ENCODE data around the gene STK32B.
"Not testable (repeated sequence)": the region's sequence is repeated elsewhere in the genome, so short reads cannot be mapped to it uniquely, and the experiment has no call there.

The STK32B gene

GRCh38 chr4:5030927-5031326, 20.4 kb upstream of the STK32B start:
- DNase-seq (ENCODE audit: low spot score), result no peak

- DNase-seq (ENCODE audit: low spot score), result no peak
Observed at GRCh38 chr4:5032813-5033212, 18.5 kb upstream of the STK32B start.

GRCh38 chr4:5033281-5033841, 17.9 kb upstream of the STK32B start:
- peak; percentile 8 for DNase-seq (ENCODE audit: low spot score)

GRCh38 chr4:5034206-5034605, 17.1 kb upstream of the STK32B start:
- DNase-seq (ENCODE audit: low spot score), result no peak

- no peak for DNase-seq (ENCODE audit: low spot score)
Observed at GRCh38 chr4:5036239-5036638, 15.0 kb upstream of the STK32B start.

GRCh38 chr4:5037553-5038551, 13.4 kb upstream of the STK32B start:
- no peak for DNase-seq (ENCODE audit: low spot score)

- no peak for DNase-seq (ENCODE audit: low spot score)
Observed at GRCh38 chr4:5039800-5040199, 11.5 kb upstream of the STK32B start.

- no peak for DNase-seq (ENCODE audit: low spot score)
Observed at GRCh38 chr4:5040856-5041620, 10.2 kb upstream of the STK32B start.

- DNase-seq (ENCODE audit: low spot score), result no peak
Observed at GRCh38 chr4:5041699-5042098, 9.6 kb upstream of the STK32B start.

GRCh38 chr4:5043579-5043978, 7.7 kb upstream of the STK32B start:
- no peak for DNase-seq (ENCODE audit: low spot score)

- no peak for DNase-seq (ENCODE audit: low spot score)
Observed at GRCh38 chr4:5044341-5044740, 6.9 kb upstream of the STK32B start.

- peak; percentile 39 for DNase-seq (ENCODE audit: low spot score)
Observed at GRCh38 chr4:5045097-5045496, 6.2 kb upstream of the STK32B start.

GRCh38 chr4:5048721-5049120, 2.6 kb upstream of the STK32B start:
- no peak for DNase-seq (ENCODE audit: low spot score)

GRCh38 chr4:5050520-5051277, 581 bp upstream of the STK32B start:
- peak; percentile 61 for DNase-seq (ENCODE audit: low spot score)

GRCh38 chr4:5052204-5052702, 973 bp downstream of the STK32B start:
- no peak for DNase-seq (ENCODE audit: low spot score)

- DNase-seq (ENCODE audit: low spot score), result no peak
Observed at GRCh38 chr4:5052726-5053425, 1.6 kb downstream of the STK32B start.

- no peak for DNase-seq (ENCODE audit: low spot score)
Observed at GRCh38 chr4:5054532-5054931, 3.3 kb downstream of the STK32B start.

GRCh38 chr4:5055411-5055810, 4.1 kb downstream of the STK32B start:
- no peak for DNase-seq (ENCODE audit: low spot score)

GRCh38 chr4:5066101-5066500, 14.8 kb downstream of the STK32B start:
- DNase-seq (ENCODE audit: low spot score), result no peak

GRCh38 chr4:5066968-5067367, 15.7 kb downstream of the STK32B start:
- not testable (repeated sequence) for DNase-seq (ENCODE audit: low spot score)

GRCh38 chr4:5067908-5068307, 16.6 kb downstream of the STK32B start:
- DNase-seq (ENCODE audit: low spot score), result no peak

All from putamen (tissue), 1 donor.